ENCODE results near the gene PLAAT1.

Gene PLAAT1

DNA sequence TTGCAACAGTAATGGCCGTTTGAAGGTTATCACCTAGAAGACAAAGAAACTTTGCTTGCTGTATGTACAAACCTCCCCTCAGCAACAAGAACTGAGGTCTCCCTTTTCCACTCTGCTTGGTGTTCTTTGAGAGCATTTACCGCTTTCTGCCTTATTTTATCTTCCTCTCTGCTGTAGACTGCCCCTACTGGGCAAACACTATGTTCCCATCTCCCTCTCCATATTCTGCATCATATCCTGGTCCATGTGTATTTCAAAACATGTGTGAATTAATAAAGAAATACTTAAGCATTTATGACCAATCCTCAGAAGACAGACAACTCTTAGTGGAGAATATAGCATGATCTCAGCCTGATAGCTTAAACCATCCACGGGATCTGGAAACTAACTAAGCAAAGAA is 73.1 kb downstream of the PLAAT1 start:
- TF ChIP-seq NFIC (IDR thresholded peaks at IDR 0.05) (no peak), TCF12 (IDR thresholded peaks at IDR 0.05; ENCODE audit: low read depth) (no peak), FOXM1 (IDR thresholded peaks at IDR 0.05; ENCODE audit: borderline replicate concordance, low read depth) (no peak), EGR1 (IDR thresholded peaks at IDR 0.05) (no peak), EP300 (IDR thresholded peaks at IDR 0.05; ENCODE audit: borderline replicate concordance) (no peak), TAF1 (IDR thresholded peaks at IDR 0.05; ENCODE audit: low read depth) (no peak), YY1 (IDR thresholded peaks at IDR 0.05; ENCODE audit: low read depth) (no peak), TEAD4 (IDR thresholded peaks at IDR 0.05) (no peak), CREB1 (IDR thresholded peaks at IDR 0.05; ENCODE audit: low read depth) (no peak)
- TF ChIP-seq, protein P1, sequence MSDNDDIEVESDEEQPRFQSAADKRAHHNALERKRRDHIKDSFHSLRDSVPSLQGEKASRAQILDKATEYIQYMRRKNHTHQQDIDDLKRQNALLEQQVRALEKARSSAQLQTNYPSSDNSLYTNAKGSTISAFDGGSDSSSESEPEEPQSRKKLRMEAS (IDR thresholded peaks at IDR 0.05): no peak
- TF ChIP-seq, protein P2, sequence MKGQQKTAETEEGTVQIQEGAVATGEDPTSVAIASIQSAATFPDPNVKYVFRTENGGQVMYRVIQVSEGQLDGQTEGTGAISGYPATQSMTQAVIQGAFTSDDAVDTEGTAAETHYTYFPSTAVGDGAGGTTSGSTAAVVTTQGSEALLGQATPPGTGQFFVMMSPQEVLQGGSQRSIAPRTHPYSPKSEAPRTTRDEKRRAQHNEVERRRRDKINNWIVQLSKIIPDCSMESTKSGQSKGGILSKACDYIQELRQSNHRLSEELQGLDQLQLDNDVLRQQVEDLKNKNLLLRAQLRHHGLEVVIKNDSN (IDR thresholded peaks at IDR 0.05): no peak

DNA sequence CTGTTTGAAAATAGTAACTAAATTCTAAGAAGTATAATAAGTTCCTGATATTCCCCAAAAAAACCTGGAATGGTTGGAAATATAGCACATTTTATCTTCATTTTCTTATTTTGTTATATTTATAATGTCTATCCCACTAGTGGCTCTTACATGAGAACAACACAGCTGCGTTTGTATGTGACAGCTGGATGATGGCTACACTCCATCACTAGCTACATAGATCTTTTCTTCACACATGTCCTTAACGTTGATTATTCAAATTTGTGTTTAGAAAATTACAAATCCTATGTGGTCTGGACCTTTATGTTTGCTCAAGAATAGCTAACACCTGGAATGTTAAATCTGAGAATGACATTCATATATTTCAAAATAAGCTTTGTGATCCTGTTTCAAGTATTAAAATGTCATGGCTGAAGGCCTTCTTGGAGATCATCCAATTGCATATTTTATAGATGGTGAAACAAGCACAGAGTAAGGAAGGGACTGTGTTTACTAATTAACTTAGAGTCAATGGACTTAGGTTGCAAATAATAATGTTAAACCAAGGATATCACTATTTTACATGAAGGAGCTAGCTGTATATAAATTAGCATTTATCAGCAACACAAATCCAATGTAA is 76.8 kb downstream of the PLAAT1 start:
- TF ChIP-seq YY1 (IDR thresholded peaks at IDR 0.05; ENCODE audit: low read depth) (no peak), TEAD4 (IDR thresholded peaks at IDR 0.05) (peak; percentile 59; the same call in 1 of the 2 replicates), RAD21 (IDR thresholded peaks at IDR 0.05; ENCODE audit: low read depth) (no peak), NFIC (IDR thresholded peaks at IDR 0.05) (peak; percentile 85), FOXM1 (IDR thresholded peaks at IDR 0.05; ENCODE audit: borderline replicate concordance, low read depth) (no peak), TAF1 (IDR thresholded peaks at IDR 0.05; ENCODE audit: low read depth) (no peak), EGR1 (IDR thresholded peaks at IDR 0.05) (no peak), TCF12 (IDR thresholded peaks at IDR 0.05; ENCODE audit: low read depth) (peak; percentile 48; the same call in 1 of the 2 replicates), CREB1 (IDR thresholded peaks at IDR 0.05; ENCODE audit: low read depth) (no peak), ZBTB7A (IDR thresholded peaks at IDR 0.05; ENCODE audit: low read depth) (no peak), CEBPB (IDR thresholded peaks at IDR 0.05) (peak; percentile 75), EP300 (IDR thresholded peaks at IDR 0.05; ENCODE audit: borderline replicate concordance) (peak; percentile 65; the same call in 1 of the 2 replicates)
- TF ChIP-seq, protein P3, sequence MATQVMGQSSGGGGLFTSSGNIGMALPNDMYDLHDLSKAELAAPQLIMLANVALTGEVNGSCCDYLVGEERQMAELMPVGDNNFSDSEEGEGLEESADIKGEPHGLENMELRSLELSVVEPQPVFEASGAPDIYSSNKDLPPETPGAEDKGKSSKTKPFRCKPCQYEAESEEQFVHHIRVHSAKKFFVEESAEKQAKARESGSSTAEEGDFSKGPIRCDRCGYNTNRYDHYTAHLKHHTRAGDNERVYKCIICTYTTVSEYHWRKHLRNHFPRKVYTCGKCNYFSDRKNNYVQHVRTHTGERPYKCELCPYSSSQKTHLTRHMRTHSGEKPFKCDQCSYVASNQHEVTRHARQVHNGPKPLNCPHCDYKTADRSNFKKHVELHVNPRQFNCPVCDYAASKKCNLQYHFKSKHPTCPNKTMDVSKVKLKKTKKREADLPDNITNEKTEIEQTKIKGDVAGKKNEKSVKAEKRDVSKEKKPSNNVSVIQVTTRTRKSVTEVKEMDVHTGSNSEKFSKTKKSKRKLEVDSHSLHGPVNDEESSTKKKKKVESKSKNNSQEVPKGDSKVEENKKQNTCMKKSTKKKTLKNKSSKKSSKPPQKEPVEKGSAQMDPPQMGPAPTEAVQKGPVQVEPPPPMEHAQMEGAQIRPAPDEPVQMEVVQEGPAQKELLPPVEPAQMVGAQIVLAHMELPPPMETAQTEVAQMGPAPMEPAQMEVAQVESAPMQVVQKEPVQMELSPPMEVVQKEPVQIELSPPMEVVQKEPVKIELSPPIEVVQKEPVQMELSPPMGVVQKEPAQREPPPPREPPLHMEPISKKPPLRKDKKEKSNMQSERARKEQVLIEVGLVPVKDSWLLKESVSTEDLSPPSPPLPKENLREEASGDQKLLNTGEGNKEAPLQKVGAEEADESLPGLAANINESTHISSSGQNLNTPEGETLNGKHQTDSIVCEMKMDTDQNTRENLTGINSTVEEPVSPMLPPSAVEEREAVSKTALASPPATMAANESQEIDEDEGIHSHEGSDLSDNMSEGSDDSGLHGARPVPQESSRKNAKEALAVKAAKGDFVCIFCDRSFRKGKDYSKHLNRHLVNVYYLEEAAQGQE (IDR thresholded peaks at IDR 0.05; ENCODE audit: low read depth): no peak
- TF ChIP-seq, protein P1 (IDR thresholded peaks at IDR 0.05): no peak
- TF ChIP-seq, protein P2 (IDR thresholded peaks at IDR 0.05): no peak
